Spleen (tissue), 11 donors: Measurements from ENCODE around the gene SLFN14. TPM values are rescaled to one million over a fixed set of nuclear protein-coding genes. Genes with fewer than 3 reads are reported as not detected.

Source experiments
- DNase-seq: peaks from one replicate; pipeline ENCODE4 v3.0.0-alpha.2; 2020
- H3K27ac ChIP-seq, 8 donors: fragments of 200-600 bp; sonication (generic) in 7 of 8; 1 replicate in 4 of 8; 2 replicates in 4 of 8; pipeline versions ENCODE4 v1.5.0 to v1.8.0; 2016 to 2021; ENCODE audit warnings: inconsistent platforms in 4 of 8, mild to moderate bottlenecking in 4 of 8, moderate library complexity in 1 of 8
- H3K27me3 ChIP-seq, 7 donors: fragments of 200-600 bp; sonication (generic) in 6 of 7; replicated peaks in 1 of 7; 1 replicate in 4 of 7; 2 replicates in 3 of 7; pipeline versions ENCODE4 v1.5.0 to v1.8.0; 2016 to 2021; ENCODE audit warnings: inconsistent platforms in 3 of 7, mild to moderate bottlenecking in 1 of 7
- H3K36me3 ChIP-seq, 6 donors: fragments of 200-600 bp; sonication (generic) in 5 of 6; 1 replicate in 4 of 6; 2 replicates in 2 of 6; pipeline versions ENCODE4 v1.5.0 to v1.8.0; 2016 to 2021; ENCODE audit warnings: inconsistent platforms in 2 of 6
- H3K4me1 ChIP-seq, 6 donors: fragments of 200-600 bp; sonication (generic) in 5 of 6; 1 replicate in 3 of 6; 2 replicates in 3 of 6; pipeline versions ENCODE4 v1.5.0 to v1.8.0; 2016 to 2021; ENCODE audit warnings: inconsistent platforms in 3 of 6
- H3K4me3 ChIP-seq, 8 donors: fragments of 200-600 bp; sonication (generic) in 7 of 8; 1 replicate in 4 of 8; 2 replicates in 4 of 8; pipeline versions ENCODE4 v1.5.0 to v1.8.0; 2016 to 2021; ENCODE audit warnings: inconsistent platforms in 4 of 8, mild to moderate bottlenecking in 4 of 8, moderate library complexity in 2 of 8
- H3K9me3 ChIP-seq, 8 donors: fragments of 200-600 bp; sonication (generic) in 7 of 8; 1 replicate in 4 of 8; 2 replicates in 4 of 8; pipeline versions ENCODE4 v1.5.0 to v1.8.0; 2016 to 2021; ENCODE audit warnings: inconsistent platforms in 4 of 8
- CTCF ChIP-seq, 11 experiments: fragments of 200-600 bp in 7 of 11; fragments of 450-650 bp in 4 of 11; sonication (generic) in 4 of 11; IDR thresholded peaks in 8 of 11; conservative IDR thresholded peaks in 3 of 11; 1 replicate in 7 of 11; 2 replicates in 4 of 11; pipeline versions ENCODE4 v1.4.0 to v1.8.0; 2016 to 2021; ENCODE audit warnings: antibody characterized with exemption in 11 of 11, inconsistent platforms in 4 of 11, mild to moderate bottlenecking in 1 of 11
- POLR2A ChIP-seq, 3 donors: fragments of 450-650 bp; IDR thresholded peaks; one replicate each; pipeline ENCODE4 v1.5.1; 2017; ENCODE audit warnings: antibody characterized with exemption in 3 of 3, mild to moderate bottlenecking in 1 of 3
- POLR2AphosphoS5 ChIP-seq, 3 donors: sonication (generic); formaldehyde crosslinking; IDR thresholded peaks; one replicate each; pipeline ENCODE4 v1.5.1; 2017; ENCODE audit warnings: antibody characterized with exemption in 3 of 3
- WGBS, 5 donors: extraction: QIAGEN DNeasy Blood & Tissue Kit in 3 of 5; methylation state at CpG; one replicate each; pipeline versions ENCODE4 v1.1.5 to v1.1.7; 2013 to 2018; 5-methylcytosine and 5-hydroxymethylcytosine counted together
- intact Hi-C: fragments of 100-400 bp; cut with DNase I; formaldehyde crosslinking; loops from one replicate; pipeline ENCODE4 v1.15.0; 2023; ENCODE audit warnings: low total_unique reads
- polyA plus RNA-seq, 3 donors: library from polyadenylated mRNA; stranded (reverse); fragments of 200-250 nt; gene quantifications; one replicate each; pipeline ENCODE4 v1.2.1, GENCODE V29; 2013
- total RNA-seq, 7 donors: library from RNA; depleted of rRNA in 3 of 7; stranded (reverse); fragments of >200 nt in 3 of 7; fragmentation: NEBNext Ultra II Directional in 4 of 7; extraction: Animal tissue kit (Norgen Biotek cat#: 25700) in 4 of 7; gene quantifications; one replicate each; pipeline versions ENCODE4 v1.1.0 to v1.2.1, GENCODE V29; 2016 to 2021
- donor health status: healthy with polysubstance abuse.
- donor health status: DM: no; HTN: no; CAD: no; lungs with moderate emphysema.
- donor health status: DM: no; HTN: no; CAD: no.
- donor health status: Bipolar disorder and iron deficiency.
- donor health status: healthy.
- donor health status: DM: no; HTN: no; CAD: no.
- donor health status: DM: yes; HTN: yes; CAD: no.

The SLFN14 gene
- total and polyA plus RNA-seq, 10 donors: 0.03 to 6.2 (median 0.52) TPM; not detected in 1

GRCh38 chr17:35545150-35545549 is 15.5 kb downstream of the SLFN14 start:
- intact Hi-C loops: no loop called here
- 40 to 100% (median 92%) methylated on average over 1 of the region's 1 CpG for WGBS, 5 donors

GRCh38 chr17:35543856-35544255 is 16.8 kb downstream of the SLFN14 start:
- no peak for TF ChIP-seq POLR2AphosphoS5 (IDR thresholded peaks at IDR 0.05)
- TF ChIP-seq POLR2A (IDR thresholded peaks at IDR 0.05): no peak
- no peak for TF ChIP-seq CTCF (IDR thresholded peaks at IDR 0.05 in 8 of 11, conservative IDR thresholded peaks at IDR 0.05 in 3 of 11)
- peaks cover 21 to 62% (median 42%) of the 10 kb centered on the region in 6 donors for H3K4me1 ChIP-seq
- no peaks in the 10 kb centered on the region for H3K27me3 ChIP-seq
- DNase-seq: no peak
- WGBS, 5 donors: 81 to 100% (median 88%) methylated on average over 1 of the region's 1 CpG
- intact Hi-C loops: no loop called here
- no peak overlapping the region for H3K4me3 ChIP-seq
- H3K9me3 ChIP-seq: no peaks in the 10 kb centered on the region
- H3K27ac ChIP-seq: peak overlapping the region in 4 of 8 donors; percentile 5 to 96 (median 38)
- no peaks in the 10 kb centered on the region for H3K36me3 ChIP-seq

More at GRCh38 chr17:35545150-35545549, 15.5 kb downstream of the SLFN14 start:
- no peaks in the 10 kb centered on the region for H3K27me3 ChIP-seq
- peaks cover 10 to 49% (median 31%) of the 10 kb centered on the region in 6 donors for H3K4me1 ChIP-seq
- no peak overlapping the region for H3K4me3 ChIP-seq
- no peaks in the 10 kb centered on the region for H3K36me3 ChIP-seq
- no peak overlapping the region for H3K27ac ChIP-seq
- TF ChIP-seq POLR2AphosphoS5 (IDR thresholded peaks at IDR 0.05) (no peak), CTCF (IDR thresholded peaks at IDR 0.05 in 8 of 11, conservative IDR thresholded peaks at IDR 0.05 in 3 of 11) (no peak), POLR2A (IDR thresholded peaks at IDR 0.05) (no peak)
- no peak for DNase-seq
- H3K9me3 ChIP-seq: no peaks in the 10 kb centered on the region

GRCh38 chr17:35542990-35543389 is 17.6 kb downstream of the SLFN14 start:
- Histone ChIP-seq H3K9me3 (no peaks in the 10 kb centered on the region), H3K4me3 (no peak overlapping the region), H3K4me1 (peaks cover 27 to 71% (median 51%) of the 10 kb centered on the region in 6 donors), H3K27me3 (no peaks in the 10 kb centered on the region), H3K27ac (peak overlapping the region in 5 of 8 donors; percentile 5 to 96 (median 49)), H3K36me3 (no peaks in the 10 kb centered on the region)
- no peak for DNase-seq
- intact Hi-C loops: no loop called here
- TF ChIP-seq POLR2AphosphoS5 (IDR thresholded peaks at IDR 0.05) (peak in 1 of 3 donors; percentile 24), POLR2A (IDR thresholded peaks at IDR 0.05) (no peak)

GRCh38 chr17:35541434-35541833 is 19.2 kb downstream of the SLFN14 start:
- DNase-seq: no peak
- Histone ChIP-seq H3K27ac (peak overlapping the region; percentile 83 to 96 (median 91)), H3K27me3 (no peaks in the 10 kb centered on the region), H3K36me3 (no peaks in the 10 kb centered on the region), H3K9me3 (no peaks in the 10 kb centered on the region), H3K4me3 (peak overlapping the region in 5 of 8 donors; percentile 26 to 70 (median 36)), H3K4me1 (peaks cover 27 to 73% (median 55%) of the 10 kb centered on the region in 6 donors)
- no peak for TF ChIP-seq CTCF (IDR thresholded peaks at IDR 0.05 in 8 of 11, conservative IDR thresholded peaks at IDR 0.05 in 3 of 11)
- TF ChIP-seq POLR2AphosphoS5 (IDR thresholded peaks at IDR 0.05): no peak
- TF ChIP-seq POLR2A (IDR thresholded peaks at IDR 0.05): no peak
- intact Hi-C loops: no loop called here
- 5 to 23% (median 7%) methylated on average over 1 of the region's 1 CpG for WGBS, 5 donors
